Prostate gland (tissue), 2 donors: ENCODE measurements around the gene PRDM10. TPM values are rescaled to one million over a fixed set of nuclear protein-coding genes. Genes with fewer than 3 reads are reported as not detected.

Experiments used
- DNase-seq: peaks from one replicate; pipeline ENCODE4 v3.0.0-alpha.2; 2019; ENCODE audit warnings: low spot score
- H3K27ac ChIP-seq, 2 donors: fragments of 200-600 bp; sonication (generic); 2 replicates each; pipeline ENCODE4 v1.5.1; 2017 to 2019
- H3K27me3 ChIP-seq: fragments of 200-600 bp; sonication (generic); replicated peaks from 2 replicates; pipeline ENCODE4 v1.5.1; 2019; ENCODE audit not compliant: insufficient read depth
- H3K36me3 ChIP-seq, 2 donors: fragments of 200-600 bp; sonication (generic); 1 replicate in 1 of 2; 2 replicates in 1 of 2; pipeline versions ENCODE4 v1.5.1 to v1.8.1; 2017 to 2019
- H3K4me1 ChIP-seq: fragments of 200-600 bp; sonication (generic); replicated peaks from 2 replicates; pipeline ENCODE4 v1.5.1; 2019
- H3K4me3 ChIP-seq, 2 donors: fragments of 200-600 bp; sonication (generic); 2 replicates each; pipeline ENCODE4 v1.5.1; 2017 to 2019
- H3K9me3 ChIP-seq: fragments of 200-600 bp; sonication (generic); 2 replicates; pipeline ENCODE4 v1.5.1; 2017
- POLR2A ChIP-seq: fragments of 450-650 bp; IDR thresholded peaks from one replicate; pipeline ENCODE4 v1.6.1; 2016; ENCODE audit warnings: antibody characterized with exemption, mild to moderate bottlenecking
- POLR2AphosphoS5 ChIP-seq: sonication (generic); formaldehyde crosslinking; IDR thresholded peaks from one replicate; pipeline ENCODE4 v1.6.1; 2017; ENCODE audit warnings: antibody characterized with exemption
- WGBS: methylation state at CpG from one replicate; pipeline ENCODE4 v1.1.5; 2018; 5-methylcytosine and 5-hydroxymethylcytosine counted together
- intact Hi-C: fragments of 100-400 bp; cut with DNase I; formaldehyde crosslinking; loops from one replicate; pipeline ENCODE4 v1.14.2; 2022
- total RNA-seq, 2 donors: library from RNA; depleted of rRNA; stranded (reverse); fragments of >200 nt; gene quantifications; one replicate each; pipeline ENCODE4 v1.1.0, GENCODE V29; 2016
- TF ChIP-seq, protein P1 (sequence below), 4 experiments: fragments of 200-600 bp in 2 of 4; fragments of 450-650 bp in 2 of 4; sonication (generic) in 2 of 4; IDR thresholded peaks; 1 replicate in 3 of 4; 2 replicates in 1 of 4; pipeline ENCODE4 v1.5.1; 2016 to 2019; ENCODE audit warnings: antibody characterized with exemption in 4 of 4, mild to moderate bottlenecking in 2 of 4, moderate library complexity in 2 of 4

PRDM10 gene
- total RNA-seq, 2 donors from 2014 or later = 7.0 to 7.7 TPM

DNA sequence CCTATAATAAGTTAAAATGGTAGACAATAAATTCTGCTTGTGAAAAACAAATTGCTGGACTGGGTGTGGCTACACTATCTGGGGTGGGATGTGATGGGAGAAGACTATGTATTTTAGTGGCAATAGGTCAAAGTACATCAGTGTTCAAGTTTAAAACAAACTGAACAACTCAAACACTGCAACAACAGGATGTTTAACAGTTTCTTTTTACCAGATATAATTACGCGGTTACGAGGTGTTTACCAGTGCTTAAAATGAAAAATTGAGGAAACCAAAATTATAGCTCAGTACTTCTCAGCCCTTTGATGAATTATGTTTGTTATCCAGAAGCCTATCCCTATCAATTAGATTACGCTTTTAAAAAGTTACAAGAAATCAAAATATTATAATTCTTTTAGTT is 3.2 kb downstream of the PRDM10 start:
- Histone ChIP-seq H3K4me3 (no peak overlapping the region), H3K27ac (no peak overlapping the region), H3K36me3 (no peaks in the 10 kb centered on the region), H3K4me1 (peaks cover 5% of the 10 kb centered on the region), H3K9me3 (no peaks in the 10 kb centered on the region), H3K27me3 (no peaks in the 10 kb centered on the region)
- intact Hi-C loops = no loop called here
- no peak for DNase-seq
- whole genome bisulfite sequencing = 89% methylated on average over 4 of the region's 4 CpGs
- TF ChIP-seq POLR2A = no peak
- TF ChIP-seq, protein P1, sequence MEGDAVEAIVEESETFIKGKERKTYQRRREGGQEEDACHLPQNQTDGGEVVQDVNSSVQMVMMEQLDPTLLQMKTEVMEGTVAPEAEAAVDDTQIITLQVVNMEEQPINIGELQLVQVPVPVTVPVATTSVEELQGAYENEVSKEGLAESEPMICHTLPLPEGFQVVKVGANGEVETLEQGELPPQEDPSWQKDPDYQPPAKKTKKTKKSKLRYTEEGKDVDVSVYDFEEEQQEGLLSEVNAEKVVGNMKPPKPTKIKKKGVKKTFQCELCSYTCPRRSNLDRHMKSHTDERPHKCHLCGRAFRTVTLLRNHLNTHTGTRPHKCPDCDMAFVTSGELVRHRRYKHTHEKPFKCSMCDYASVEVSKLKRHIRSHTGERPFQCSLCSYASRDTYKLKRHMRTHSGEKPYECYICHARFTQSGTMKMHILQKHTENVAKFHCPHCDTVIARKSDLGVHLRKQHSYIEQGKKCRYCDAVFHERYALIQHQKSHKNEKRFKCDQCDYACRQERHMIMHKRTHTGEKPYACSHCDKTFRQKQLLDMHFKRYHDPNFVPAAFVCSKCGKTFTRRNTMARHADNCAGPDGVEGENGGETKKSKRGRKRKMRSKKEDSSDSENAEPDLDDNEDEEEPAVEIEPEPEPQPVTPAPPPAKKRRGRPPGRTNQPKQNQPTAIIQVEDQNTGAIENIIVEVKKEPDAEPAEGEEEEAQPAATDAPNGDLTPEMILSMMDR (IDR thresholded peaks at IDR 0.05) = no peak
- TF ChIP-seq POLR2AphosphoS5 = no peak

DNA sequence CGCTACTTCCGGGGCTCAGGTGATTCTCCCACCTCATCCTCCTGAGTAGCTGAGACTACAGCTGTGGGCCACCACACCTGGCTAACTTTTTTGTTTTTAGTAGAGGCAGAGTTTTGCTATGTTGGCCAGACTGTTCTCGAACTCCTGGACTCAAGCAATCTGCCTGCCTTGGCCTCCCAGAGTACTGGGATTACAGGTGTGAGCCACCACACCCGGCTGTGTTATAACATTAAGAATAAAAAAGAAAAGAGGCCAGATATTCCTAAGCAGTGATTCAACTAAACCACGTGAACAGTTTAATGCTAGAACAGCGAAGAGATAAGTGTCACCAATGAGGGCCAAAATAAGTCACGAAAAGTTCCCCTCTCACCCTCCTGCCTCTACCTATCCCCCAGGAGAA is 3.7 kb downstream of the PRDM10 start:
- 94% methylated on average over 7 of the region's 7 CpGs for WGBS
- no peak for TF ChIP-seq POLR2A
- TF ChIP-seq, protein P1 (IDR thresholded peaks at IDR 0.05) = no peak
- TF ChIP-seq POLR2AphosphoS5 = no peak
- Histone ChIP-seq H3K27me3 (no peaks in the 10 kb centered on the region), H3K4me3 (no peak overlapping the region), H3K36me3 (no peaks in the 10 kb centered on the region), H3K4me1 (peaks cover 5% of the 10 kb centered on the region), H3K27ac (no peak overlapping the region), H3K9me3 (no peaks in the 10 kb centered on the region)
- intact Hi-C loops = no loop called here
- DNase-seq = no peak

DNA sequence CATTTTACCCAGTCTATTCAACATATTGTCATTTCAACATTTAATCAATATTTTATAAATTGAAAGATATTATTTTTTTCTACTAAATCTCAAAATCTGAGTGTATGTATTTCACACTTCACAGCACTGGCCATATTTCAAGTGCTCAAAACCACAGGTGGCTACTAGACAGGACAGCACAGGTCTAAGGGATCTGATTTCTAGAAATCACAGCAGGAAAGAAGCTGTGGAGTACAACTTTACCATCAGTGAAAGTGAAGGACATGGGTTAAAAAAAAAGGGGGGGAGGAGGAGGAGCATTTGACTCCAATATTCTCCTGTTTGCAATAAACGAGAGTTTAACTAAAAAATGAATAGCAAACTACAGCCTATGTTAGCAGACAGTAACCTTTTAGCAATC is 4.5 kb downstream of the PRDM10 start:
- H3K9me3 ChIP-seq = no peaks in the 10 kb centered on the region
- intact Hi-C loops = no loop called here
- no peak for DNase-seq
- 40% methylated on average over 1 of the region's 1 CpG for WGBS
- H3K36me3 ChIP-seq = no peaks in the 10 kb centered on the region
- TF ChIP-seq POLR2AphosphoS5 (no peak), POLR2A (no peak)
- TF ChIP-seq, protein P1 (IDR thresholded peaks at IDR 0.05) = no peak
- no peaks in the 10 kb centered on the region for H3K27me3 ChIP-seq
- peaks cover 5% of the 10 kb centered on the region for H3K4me1 ChIP-seq
- no peak overlapping the region for H3K4me3 ChIP-seq
- H3K27ac ChIP-seq = no peak overlapping the region

DNA sequence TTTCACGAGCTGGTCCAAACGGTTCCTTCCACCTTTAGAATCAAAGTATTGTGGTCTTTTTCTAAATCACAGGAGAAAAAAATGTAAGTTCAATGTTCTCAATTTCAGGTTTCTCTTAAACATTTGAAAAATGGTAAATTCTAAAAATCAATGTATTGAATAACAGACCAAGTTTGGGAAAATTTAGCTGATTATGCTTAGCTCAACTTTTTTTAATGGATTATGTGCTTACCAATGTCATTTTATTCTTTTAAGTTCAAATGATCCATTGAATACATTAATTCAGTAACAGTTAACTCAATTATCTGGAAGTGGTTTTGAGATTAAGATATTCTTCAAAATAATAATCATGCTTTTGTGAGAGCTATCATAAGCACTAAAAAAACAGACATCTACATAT is 5.1 kb downstream of the PRDM10 start:
- peak overlapping the region in 1 of 2 donors; percentile 39 for H3K27ac ChIP-seq

More for the DNA sequence above, 5.1 kb downstream of the PRDM10 start:
- Histone ChIP-seq H3K4me3 (no peak overlapping the region), H3K4me1 (peaks cover 5% of the 10 kb centered on the region), H3K9me3 (no peaks in the 10 kb centered on the region), H3K36me3 (no peaks in the 10 kb centered on the region), H3K27me3 (no peaks in the 10 kb centered on the region)
- 90% methylated on average over 2 of the region's 2 CpGs for WGBS
- DNase-seq = no peak
- intact Hi-C loops = no loop called here
- no peak for TF ChIP-seq POLR2AphosphoS5
- TF ChIP-seq, protein P1 (IDR thresholded peaks at IDR 0.05) = no peak
- TF ChIP-seq POLR2A = no peak
